Panc1 (cell line): ENCODE measurements around the gene BMI1. TPM values are rescaled to one million over a fixed set of nuclear protein-coding genes. Genes with fewer than 3 reads are reported as not detected.

Experiments
- ATAC-seq: fragments of 200-7000 bp; cut with Tn5 transposase; 2 replicates; pipeline ENCODE4 v1.9.1; 2020; ENCODE audit warnings: mild to moderate bottlenecking, moderate library complexity
- BruUV-seq: library from RNA; stranded (reverse); fragments of 400-500 nt; replicated peaks from 2 replicates; lab custom pipeline; 2021; lab: Mats Ljungman, UMichigan
- CTCF ChIA-PET: fragments of 300-600 bp; sonication (Branson Sonifier 250); formaldehyde crosslinking; loops from one replicate; lab custom pipeline; 2022; ENCODE audit warnings: antibody characterized with exemption; lab: Charles Lee
- POLR2A ChIA-PET: fragments of 300-600 bp; sonication (Branson Sonifier 250); formaldehyde crosslinking; loops from one replicate; lab custom pipeline; 2022; ENCODE audit warnings: antibody characterized with exemption; lab: Charles Lee
- DNase-seq: peaks from one replicate; pipeline ENCODE4 v3.0.0-alpha.2; 2010; ENCODE audit warnings: low read depth, low spot score
- H3K27ac ChIP-seq: 2 replicates; pipeline ENCODE4 v1.5.1; 2011; ENCODE audit warnings: mild to moderate bottlenecking, low read length, inconsistent platforms
- H3K27me3 ChIP-seq: fragments of 200-500 bp; sonication (Bioruptor generic); 2 replicates; pipeline ENCODE4 v1.6.0; 2014; ENCODE audit warnings: low read length, inconsistent platforms; ENCODE audit not compliant: control insufficient read depth, insufficient read depth
- H3K36me3 ChIP-seq: fragments of 200-500 bp; sonication (Bioruptor generic); 2 replicates; pipeline ENCODE4 v1.5.1; 2014; ENCODE audit warnings: inconsistent platforms, mild to moderate bottlenecking, low read length, moderate library complexity; ENCODE audit not compliant: control insufficient read depth, insufficient read depth
- H3K4me1 ChIP-seq: 2 replicates; pipeline ENCODE4 v1.5.1; 2011; ENCODE audit warnings: inconsistent platforms, mild to moderate bottlenecking, low read length, moderate library complexity; ENCODE audit not compliant: control insufficient read depth, insufficient read depth
- H3K4me3 ChIP-seq, 2 experiments: 2 replicates each; pipeline ENCODE4 v1.5.1; 2011 to 2012; ENCODE audit warnings: low read depth in 2 of 2, low read length in 2 of 2, mild to moderate bottlenecking in 2 of 2, inconsistent platforms in 1 of 2, moderate library complexity in 1 of 2
- H3K9me3 ChIP-seq: fragments of 200-500 bp; sonication (Bioruptor generic); 2 replicates; pipeline ENCODE4 v1.5.1; 2014; ENCODE audit warnings: low read depth, mild to moderate bottlenecking, inconsistent platforms, low read length, moderate library complexity; ENCODE audit not compliant: control insufficient read depth, insufficient read depth
- CTCF ChIP-seq: fragments of 450-650 bp; IDR thresholded peaks from 2 replicates; pipeline ENCODE4 v1.5.1; 2017; ENCODE audit warnings: mild to moderate bottlenecking
- POLR2AphosphoS5 ChIP-seq: IDR thresholded peaks from 2 replicates; pipeline ENCODE4 v1.6.1; 2012; ENCODE audit warnings: mild to moderate bottlenecking, low read depth, low read length, moderate library complexity
- SIN3A ChIP-seq: IDR thresholded peaks from 2 replicates; pipeline ENCODE4 v1.6.1; 2012; ENCODE audit warnings: low read depth, mild to moderate bottlenecking, low read length, moderate library complexity, borderline replicate concordance; ENCODE audit not compliant: insufficient read depth
- TCF7L2 ChIP-seq: IDR thresholded peaks from 2 replicates; pipeline ENCODE4 v1.6.1; 2011; ENCODE audit warnings: mild to moderate bottlenecking, low read depth, low read length, inconsistent platforms
- in situ Hi-C: cut with HindIII; loops from 2 replicates; pipeline ENCODE4 v1.10.0; 2016; ENCODE audit warnings: low sequenced_read_pairs, low pct_unique_long_range_greater_than_20kb
- intact Hi-C: fragments of 100-400 bp; cut with micrococcal nuclease; formaldehyde crosslinking; loops from one replicate; pipeline ENCODE4 v1.10.0; 2022; ENCODE audit not compliant: unreplicated experiment
- total RNA-seq: library from RNA; stranded (reverse); gene quantifications from one replicate; pipeline ENCODE4 v1.2.1, GENCODE V29; 2021; ENCODE audit not compliant: unreplicated experiment
- TF ChIP-seq, protein P1 (sequence below), 2 experiments: IDR thresholded peaks; 2 replicates each; pipeline ENCODE4 v1.6.1; 2011 to 2012; ENCODE audit warnings: low read depth in 2 of 2, control low read depth in 1 of 2, low read length in 1 of 2, mild to moderate bottlenecking in 1 of 2, moderate library complexity in 1 of 2; ENCODE audit not compliant: insufficient read depth in 1 of 2

BMI1 gene
- total RNA-seq, 1 experiment from 2014 or later: 55.1 TPM

GRCh38 chr10:22365233-22365632, 44.3 kb downstream of the BMI1 start:
- ChIA-PET CTCF (no interaction called here), POLR2A (no interaction called here)
- in situ Hi-C loops: no loop called here
- intact Hi-C loops: no loop called here
- no peaks in the 10 kb centered on the region for H3K9me3 ChIP-seq
- no peak overlapping the region for H3K4me3 ChIP-seq
- H3K4me1 ChIP-seq: no peaks in the 10 kb centered on the region
- DNase-seq: no peak
- no TSS peak for BruUV-seq
- TF ChIP-seq TCF7L2: no peak
- no peak for TF ChIP-seq CTCF
- TF ChIP-seq, protein P1, sequence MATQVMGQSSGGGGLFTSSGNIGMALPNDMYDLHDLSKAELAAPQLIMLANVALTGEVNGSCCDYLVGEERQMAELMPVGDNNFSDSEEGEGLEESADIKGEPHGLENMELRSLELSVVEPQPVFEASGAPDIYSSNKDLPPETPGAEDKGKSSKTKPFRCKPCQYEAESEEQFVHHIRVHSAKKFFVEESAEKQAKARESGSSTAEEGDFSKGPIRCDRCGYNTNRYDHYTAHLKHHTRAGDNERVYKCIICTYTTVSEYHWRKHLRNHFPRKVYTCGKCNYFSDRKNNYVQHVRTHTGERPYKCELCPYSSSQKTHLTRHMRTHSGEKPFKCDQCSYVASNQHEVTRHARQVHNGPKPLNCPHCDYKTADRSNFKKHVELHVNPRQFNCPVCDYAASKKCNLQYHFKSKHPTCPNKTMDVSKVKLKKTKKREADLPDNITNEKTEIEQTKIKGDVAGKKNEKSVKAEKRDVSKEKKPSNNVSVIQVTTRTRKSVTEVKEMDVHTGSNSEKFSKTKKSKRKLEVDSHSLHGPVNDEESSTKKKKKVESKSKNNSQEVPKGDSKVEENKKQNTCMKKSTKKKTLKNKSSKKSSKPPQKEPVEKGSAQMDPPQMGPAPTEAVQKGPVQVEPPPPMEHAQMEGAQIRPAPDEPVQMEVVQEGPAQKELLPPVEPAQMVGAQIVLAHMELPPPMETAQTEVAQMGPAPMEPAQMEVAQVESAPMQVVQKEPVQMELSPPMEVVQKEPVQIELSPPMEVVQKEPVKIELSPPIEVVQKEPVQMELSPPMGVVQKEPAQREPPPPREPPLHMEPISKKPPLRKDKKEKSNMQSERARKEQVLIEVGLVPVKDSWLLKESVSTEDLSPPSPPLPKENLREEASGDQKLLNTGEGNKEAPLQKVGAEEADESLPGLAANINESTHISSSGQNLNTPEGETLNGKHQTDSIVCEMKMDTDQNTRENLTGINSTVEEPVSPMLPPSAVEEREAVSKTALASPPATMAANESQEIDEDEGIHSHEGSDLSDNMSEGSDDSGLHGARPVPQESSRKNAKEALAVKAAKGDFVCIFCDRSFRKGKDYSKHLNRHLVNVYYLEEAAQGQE (IDR thresholded peaks at IDR 0.05; ENCODE audit: insufficient read depth in 1 of 2, low read depth in 2 of 2, low read length in 1 of 2): no peak
- no peak for TF ChIP-seq POLR2AphosphoS5
- no peak for TF ChIP-seq SIN3A
- H3K27ac ChIP-seq: no peak overlapping the region
- ATAC-seq: no peak
- H3K36me3 ChIP-seq: no peaks in the 10 kb centered on the region
- H3K27me3 ChIP-seq: no peaks in the 10 kb centered on the region

GRCh38 chr10:22365644-22366434, 44.9 kb downstream of the BMI1 start:
- TF ChIP-seq CTCF (no peak), TCF7L2 (no peak), SIN3A (no peak), POLR2AphosphoS5 (no peak)
- TF ChIP-seq, protein P1 (IDR thresholded peaks at IDR 0.05; ENCODE audit: insufficient read depth in 1 of 2, low read depth in 2 of 2, low read length in 1 of 2): no peak
- ChIA-PET POLR2A (no interaction called here), CTCF (no interaction called here)
- ATAC-seq (no peak), DNase-seq (no peak)
- H3K27ac ChIP-seq: no peak overlapping the region
- intact Hi-C loops: no loop called here
- no peak overlapping the region for H3K4me3 ChIP-seq
- H3K36me3 ChIP-seq: no peaks in the 10 kb centered on the region
- no peaks in the 10 kb centered on the region for H3K9me3 ChIP-seq
- in situ Hi-C loops: no loop called here
- no TSS peak for BruUV-seq
- no peaks in the 10 kb centered on the region for H3K4me1 ChIP-seq
- no peaks in the 10 kb centered on the region for H3K27me3 ChIP-seq
